Mesenchymal stem cell (in vitro differentiated cells and primary cell): ENCODE results near the gene PDE11A.
A peak's percentile ranks its signal among the peaks of the same experiment; 100 is the strongest.

Source experiments
- DNase-seq: peaks from one replicate; pipeline ENCODE4 v3.0.0-alpha.2; 2013
- H2AFZ ChIP-seq: one replicate; pipeline ENCODE4 v1.6.1; 2013; ENCODE audit warnings: low read depth, mild to moderate bottlenecking, control low read depth, inconsistent platforms, low read length, moderate library complexity
- H2AK5ac ChIP-seq: 2 replicates; pipeline ENCODE4 v1.6.1; 2013; ENCODE audit warnings: low read length, moderate library complexity, mild to moderate bottlenecking, inconsistent platforms; ENCODE audit not compliant: severe bottlenecking
- H2BK120ac ChIP-seq: one replicate; pipeline ENCODE4 v1.6.1; 2013; ENCODE audit warnings: low read depth, mild to moderate bottlenecking, inconsistent platforms, low read length, moderate library complexity
- H2BK12ac ChIP-seq, 2 experiments: one replicate each; pipeline ENCODE4 v1.6.1; 2013; ENCODE audit warnings: inconsistent platforms in 2 of 2, low read length in 2 of 2, mild to moderate bottlenecking in 2 of 2, moderate library complexity in 2 of 2, control low read depth in 1 of 2
- H2BK15ac ChIP-seq: one replicate; pipeline ENCODE4 v1.6.1; 2013; ENCODE audit warnings: mild to moderate bottlenecking, low read depth, inconsistent platforms; ENCODE audit not compliant: poor library complexity, severe bottlenecking
- H2BK5ac ChIP-seq: 2 replicates; pipeline ENCODE4 v1.6.1; 2013; ENCODE audit warnings: low read depth, mild to moderate bottlenecking, low read length, control low read depth, inconsistent platforms; ENCODE audit not compliant: poor library complexity, severe bottlenecking
- H3K14ac ChIP-seq, 2 experiments: one replicate each; pipeline ENCODE4 v1.6.1; 2013; ENCODE audit warnings: inconsistent platforms in 2 of 2, low read length in 2 of 2, control low read depth in 1 of 2, mild to moderate bottlenecking in 1 of 2, moderate library complexity in 1 of 2
- H3K18ac ChIP-seq, 2 experiments: one replicate each; pipeline ENCODE4 v1.6.1; 2013; ENCODE audit warnings: inconsistent platforms in 2 of 2, low read length in 2 of 2, control low read depth in 1 of 2, low read depth in 1 of 2, mild to moderate bottlenecking in 1 of 2
- H3K23ac ChIP-seq, 2 experiments: one replicate each; pipeline ENCODE4 v1.6.1; 2013; ENCODE audit warnings: inconsistent platforms in 2 of 2, low read length in 2 of 2, mild to moderate bottlenecking in 2 of 2, moderate library complexity in 2 of 2, control low read depth in 1 of 2
- H3K27ac ChIP-seq: 2 replicates; pipeline ENCODE4 v1.5.1; 2013; ENCODE audit warnings: mild to moderate bottlenecking, moderate library complexity, low read length, control low read depth, inconsistent platforms; ENCODE audit not compliant: poor library complexity, severe bottlenecking
- H3K27me3 ChIP-seq, 2 experiments: 2 replicates each; pipeline versions ENCODE4 v1.6.1 to v1.7.0; 2013; ENCODE audit warnings: low read length in 2 of 2, mild to moderate bottlenecking in 2 of 2, moderate library complexity in 2 of 2, control low read depth in 1 of 2, inconsistent platforms in 1 of 2; ENCODE audit not compliant: control insufficient read depth in 1 of 2, insufficient read depth in 1 of 2
- H3K36me3 ChIP-seq, 2 experiments: 2 replicates each; pipeline versions ENCODE4 v1.6.1 to v1.7.0; 2013; ENCODE audit warnings: low read length in 2 of 2, control low read depth in 1 of 2, inconsistent platforms in 1 of 2, low read depth in 1 of 2, mild to moderate bottlenecking in 1 of 2; ENCODE audit not compliant: insufficient read depth in 2 of 2, control insufficient read depth in 1 of 2
- H3K4ac ChIP-seq, 2 experiments: one replicate each; pipeline ENCODE4 v1.6.1; 2013; ENCODE audit warnings: inconsistent platforms in 2 of 2, low read length in 2 of 2, mild to moderate bottlenecking in 2 of 2, moderate library complexity in 2 of 2, control low read depth in 1 of 2, low read depth in 1 of 2
- H3K4me1 ChIP-seq: 2 replicates; pipeline ENCODE4 v1.6.1; 2013; ENCODE audit warnings: low read depth, low read length, control low read depth; ENCODE audit not compliant: control insufficient read depth, insufficient read depth
- H3K4me2 ChIP-seq: 2 replicates; pipeline ENCODE4 v1.6.1; 2013; ENCODE audit warnings: low read length, mild to moderate bottlenecking, inconsistent platforms; ENCODE audit not compliant: poor library complexity, severe bottlenecking
- H3K4me3 ChIP-seq, 2 experiments: 2 replicates each; pipeline versions ENCODE4 v1.5.1 to v1.7.0; 2013; ENCODE audit warnings: low read length in 2 of 2, mild to moderate bottlenecking in 2 of 2, control low read depth in 1 of 2, low read depth in 1 of 2; ENCODE audit not compliant: insufficient read depth in 1 of 2
- H3K79me1 ChIP-seq: replicated peaks from 2 replicates; pipeline ENCODE4 v1.6.1; 2013; ENCODE audit warnings: mild to moderate bottlenecking, control low read depth, low read length, inconsistent platforms; ENCODE audit not compliant: poor library complexity, severe bottlenecking
- H3K9ac ChIP-seq: 2 replicates; pipeline ENCODE4 v1.7.0; 2013; ENCODE audit warnings: mild to moderate bottlenecking, low read length, moderate library complexity
- H3K9me3 ChIP-seq: 2 replicates; pipeline ENCODE4 v1.7.0; 2013; ENCODE audit warnings: mild to moderate bottlenecking, low read length; ENCODE audit not compliant: control insufficient read depth
- H4K8ac ChIP-seq: one replicate; pipeline ENCODE4 v1.6.1; 2013; ENCODE audit warnings: inconsistent platforms, mild to moderate bottlenecking, low read length, moderate library complexity
- H4K91ac ChIP-seq: one replicate; pipeline ENCODE4 v1.6.1; 2013; ENCODE audit warnings: mild to moderate bottlenecking, low read length, inconsistent platforms
- WGBS: methylation state at CpG from one replicate; pipeline ENCODE4 v1.1.7; 2013; ENCODE audit warnings: mixed read lengths; 5-methylcytosine and 5-hydroxymethylcytosine counted together

PDE11A gene

DNA sequence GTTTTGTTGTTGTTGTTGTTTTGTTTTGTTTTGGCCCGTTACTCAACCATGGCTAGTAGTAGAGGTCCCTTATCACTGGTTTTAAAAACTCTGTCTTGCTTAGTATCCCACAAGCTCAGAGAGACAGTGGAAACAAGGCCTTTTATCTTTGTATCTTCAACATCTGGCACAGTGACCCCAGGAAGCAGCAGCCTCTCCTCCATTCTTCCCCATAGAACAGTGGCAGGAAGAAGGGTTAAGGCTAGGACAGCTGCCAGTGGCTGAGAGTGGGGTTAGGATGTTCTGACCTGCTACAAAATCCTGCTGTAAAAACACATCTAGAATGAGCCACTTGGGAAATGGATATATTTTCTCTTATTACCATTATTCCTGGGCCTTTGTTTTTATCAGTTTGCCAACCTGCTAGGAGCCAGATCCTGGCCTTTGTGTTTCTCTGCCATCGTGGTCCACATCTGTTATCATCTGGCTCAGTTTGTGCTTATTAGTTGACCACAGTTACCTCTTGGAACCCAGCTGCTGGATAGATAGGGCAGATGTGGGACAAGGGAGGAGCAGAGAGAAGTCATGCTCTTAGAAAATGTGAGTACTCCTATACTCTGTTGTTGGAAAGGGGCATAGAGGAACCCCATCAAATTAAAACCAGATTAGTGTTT is 433.2 kb downstream of the PDE11A start:
- Histone ChIP-seq H2BK12ac (no peak overlapping the region), H3K9me3 (no peaks in the 10 kb centered on the region), H3K14ac (peak overlapping the region in 1 of 2 experiments; percentile 59), H2BK120ac (no peak overlapping the region), H2BK15ac (no peak overlapping the region), H3K9ac (no peak overlapping the region), H3K27ac (no peak overlapping the region), H4K91ac (no peak overlapping the region), H3K4me2 (no peak overlapping the region), H3K79me1 (no peaks in the 10 kb centered on the region), H2AFZ (no peak overlapping the region), H3K4me3 (no peak overlapping the region), H2BK5ac (no peak overlapping the region), H3K4me1 (no peaks in the 10 kb centered on the region), H4K8ac (no peak overlapping the region), H3K23ac (no peak overlapping the region), H3K4ac (no peak overlapping the region), H3K36me3 (no peaks in the 10 kb centered on the region), H3K27me3 (peaks cover 0 to 5% of the 10 kb centered on the region in 2 experiments), H2AK5ac (no peak overlapping the region), H3K18ac (no peak overlapping the region)
- no peak for DNase-seq
- WGBS, result 81% methylated on average over 1 of the region's 2 CpGs

- no peaks in the 10 kb centered on the region for H3K4me1 ChIP-seq
- no peak for DNase-seq
- no peak overlapping the region for H2BK15ac ChIP-seq
- H2BK12ac ChIP-seq, result no peak overlapping the region
- H3K4me3 ChIP-seq, result no peak overlapping the region
- no peak overlapping the region for H4K8ac ChIP-seq
- no peak overlapping the region for H3K14ac ChIP-seq
- H3K27ac ChIP-seq, result no peak overlapping the region
- 100% methylated on average over 1 of the region's 1 CpG for WGBS
- no peaks in the 10 kb centered on the region for H3K36me3 ChIP-seq
- H2BK120ac ChIP-seq, result no peak overlapping the region
- no peak overlapping the region for H3K23ac ChIP-seq
- H3K79me1 ChIP-seq, result no peaks in the 10 kb centered on the region
- no peak overlapping the region for H2AK5ac ChIP-seq
- H3K18ac ChIP-seq, result no peak overlapping the region
- no peak overlapping the region for H2AFZ ChIP-seq
- no peak overlapping the region for H3K4me2 ChIP-seq
- peaks cover 0 to 5% of the 10 kb centered on the region in 2 experiments for H3K27me3 ChIP-seq
- no peak overlapping the region for H4K91ac ChIP-seq
- no peak overlapping the region for H3K9ac ChIP-seq
- no peaks in the 10 kb centered on the region for H3K9me3 ChIP-seq
- no peak overlapping the region for H3K4ac ChIP-seq
- H2BK5ac ChIP-seq, result no peak overlapping the region
These were observed 434.1 kb downstream of the PDE11A start for GRCh38 chr2:177638507-177638906.

- Histone ChIP-seq H3K9me3 (no peaks in the 10 kb centered on the region), H3K4ac (no peak overlapping the region), H2BK15ac (no peak overlapping the region), H3K36me3 (no peaks in the 10 kb centered on the region), H4K8ac (no peak overlapping the region), H3K18ac (no peak overlapping the region), H4K91ac (no peak overlapping the region), H2BK5ac (no peak overlapping the region), H3K23ac (no peak overlapping the region), H2AFZ (no peak overlapping the region), H3K79me1 (no peaks in the 10 kb centered on the region), H2BK12ac (no peak overlapping the region), H3K27ac (no peak overlapping the region), H2BK120ac (no peak overlapping the region), H2AK5ac (no peak overlapping the region), H3K9ac (no peak overlapping the region), H3K4me3 (no peak overlapping the region), H3K4me2 (no peak overlapping the region), H3K14ac (no peak overlapping the region), H3K4me1 (no peaks in the 10 kb centered on the region), H3K27me3 (peaks cover 0 to 8% of the 10 kb centered on the region in 2 experiments)
- WGBS, result 56% methylated on average over 1 of the region's 1 CpG
- DNase-seq, result no peak
These were observed 435.9 kb downstream of the PDE11A start for GRCh38 chr2:177636672-177637071.

- no peak overlapping the region for H3K4ac ChIP-seq
- no peaks in the 10 kb centered on the region for H3K4me1 ChIP-seq
- H3K4me3 ChIP-seq, result no peak overlapping the region
- no peaks in the 10 kb centered on the region for H3K36me3 ChIP-seq
- H3K9ac ChIP-seq, result no peak overlapping the region
- H2AFZ ChIP-seq, result no peak overlapping the region
- H2BK5ac ChIP-seq, result no peak overlapping the region
- H3K27ac ChIP-seq, result no peak overlapping the region
- no peak overlapping the region for H3K18ac ChIP-seq
- H3K79me1 ChIP-seq, result no peaks in the 10 kb centered on the region
- no peaks in the 10 kb centered on the region for H3K9me3 ChIP-seq
- no peak overlapping the region for H4K91ac ChIP-seq
- no peak overlapping the region for H2BK120ac ChIP-seq
- H3K23ac ChIP-seq, result no peak overlapping the region
- H2BK15ac ChIP-seq, result no peak overlapping the region
- no peak overlapping the region for H3K4me2 ChIP-seq
- H3K27me3 ChIP-seq, result peaks cover 0 to 7% of the 10 kb centered on the region in 2 experiments
- H2AK5ac ChIP-seq, result no peak overlapping the region
- no peak overlapping the region for H2BK12ac ChIP-seq
- H3K14ac ChIP-seq, result no peak overlapping the region
- no peak overlapping the region for H4K8ac ChIP-seq
- DNase-seq, result no peak
- no CpG with 5 or more reads among the region's 1 CpG for WGBS
These were observed 436.9 kb downstream of the PDE11A start for GRCh38 chr2:177635696-177636095.
